ENCODE results near the gene SMCR8. TPM values are rescaled to one million over a fixed set of nuclear protein-coding genes. Genes with fewer than 3 reads are reported as not detected.

Gene SMCR8
- total and polyA plus RNA-seq, 10 of the 15 experiments (the other 5 are each of a cell fraction or from before 2014, with no cell fraction given): 0.52 to 16.4 (median 8.0) TPM

DNA sequence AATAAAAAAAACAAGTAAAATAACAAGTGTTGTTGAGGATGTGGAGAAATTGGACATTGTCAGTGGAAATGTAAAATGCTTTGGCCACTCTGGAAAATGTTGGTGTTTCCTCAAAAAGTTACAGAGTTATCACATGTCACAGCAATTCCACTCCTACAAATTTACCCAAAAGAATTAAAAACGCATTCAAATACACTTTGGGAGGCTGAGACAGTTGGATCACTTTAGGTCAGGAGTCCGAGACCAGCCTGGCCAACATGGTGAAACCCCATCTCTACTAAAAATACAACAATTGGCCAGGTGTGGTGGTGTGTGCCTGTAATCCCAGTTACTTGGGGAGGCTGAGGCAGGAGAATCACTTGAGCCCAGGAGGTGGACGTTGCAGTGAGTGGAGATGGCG is 5.9 kb upstream of the SMCR8 start:
- H3K4me2 ChIP-seq (ENCODE audit: control insufficient read depth, insufficient read depth): no peak overlapping the region
- peaks cover 31% of the 10 kb centered on the region for H3K79me2 ChIP-seq (ENCODE audit: control insufficient read depth, insufficient read depth, low read length)
- 96% methylated on average over 4 of the region's 4 CpGs for WGBS (ENCODE audit: insufficient coverage, insufficient replicate concordance, low lambda C conversion rate, missing lambda C conversion rate)
- no peak overlapping the region for H3K9ac ChIP-seq (ENCODE audit: control insufficient read depth, insufficient read depth, low read length)
- ATAC-seq (no peak), FAIRE-seq (no peak), DNase-seq (ENCODE audit: low read depth, low spot score) (no peak)
- H3K9me3 ChIP-seq (replicated peaks; ENCODE audit: control insufficient read depth, insufficient read depth, low read length): no peaks in the 10 kb centered on the region
- ChIA-PET POLR2A (no interaction called here), RAD21 (ENCODE audit: unreplicated experiment) (no interaction called here), SMC1A (ENCODE audit: uncharacterized antibody, unreplicated experiment) (no interaction called here), CTCF (no interaction called here)
- H3K4me3 ChIP-seq: no peak overlapping the region
- intact Hi-C loops (cut with micrococcal nuclease; ENCODE audit: unreplicated experiment) (no loop called here), in situ Hi-C loops (cut with MboI) (loop anchor here (5.0 kb wide), 1 partner anchor 48 kb away; no protein-coding TSS in a partner anchor)
- no peaks in the 10 kb centered on the region for H4K20me1 ChIP-seq (ENCODE audit: control insufficient read depth, insufficient read depth)
- H2AFZ ChIP-seq (ENCODE audit: control insufficient read depth, low read depth, low read length): no peak overlapping the region
- no peaks in the 10 kb centered on the region for H3K4me1 ChIP-seq (ENCODE audit: control insufficient read depth, insufficient read depth, low read length)
- H3K27me3 ChIP-seq (replicated peaks in 1 of 2; ENCODE audit: control insufficient read depth in 2 of 2, insufficient read depth in 2 of 2, low read length in 1 of 2): no peaks in the 10 kb centered on the region
- peaks cover 2 to 27% of the 10 kb centered on the region in 2 experiments for H3K36me3 ChIP-seq (ENCODE audit: control insufficient read depth in 2 of 2, insufficient read depth in 2 of 2, low read length in 1 of 2)
- no peak overlapping the region for H3K27ac ChIP-seq (ENCODE audit: control insufficient read depth, insufficient read depth)
- BruUV-seq (replicated peaks): no TSS peak
- TF ChIP-seq EZH2 (IDR thresholded peaks at IDR 0.05; ENCODE audit: borderline replicate concordance, control insufficient read depth, low read depth, low read length) (no peak), CEBPB (IDR thresholded peaks at IDR 0.05; ENCODE audit: borderline replicate concordance in 1 of 2, low read depth in 2 of 2, low read length in 2 of 2) (no peak), GATAD2B (conservative IDR thresholded peaks at IDR 0.05; ENCODE audit: low read depth) (no peak), HDGF (IDR thresholded peaks at IDR 0.05) (no peak), NFYB (IDR thresholded peaks at IDR 0.05; ENCODE audit: insufficient read depth, low read depth, low read length) (no peak), CHD1 (IDR thresholded peaks at IDR 0.05; ENCODE audit: low read depth, low read length) (no peak), IRF4 (IDR thresholded peaks at IDR 0.05; ENCODE audit: low read depth, low read length) (no peak), CBX5 (IDR thresholded peaks at IDR 0.05; ENCODE audit: low read depth) (no peak), POLR2AphosphoS5 (IDR thresholded peaks at IDR 0.05; ENCODE audit: low read length) (no peak), ZSCAN29 (IDR thresholded peaks at IDR 0.05) (no peak), RBBP5 (conservative IDR thresholded peaks at IDR 0.05) (no peak), LARP7 (IDR thresholded peaks at IDR 0.05) (no peak)
- TF ChIP-seq, protein P1, sequence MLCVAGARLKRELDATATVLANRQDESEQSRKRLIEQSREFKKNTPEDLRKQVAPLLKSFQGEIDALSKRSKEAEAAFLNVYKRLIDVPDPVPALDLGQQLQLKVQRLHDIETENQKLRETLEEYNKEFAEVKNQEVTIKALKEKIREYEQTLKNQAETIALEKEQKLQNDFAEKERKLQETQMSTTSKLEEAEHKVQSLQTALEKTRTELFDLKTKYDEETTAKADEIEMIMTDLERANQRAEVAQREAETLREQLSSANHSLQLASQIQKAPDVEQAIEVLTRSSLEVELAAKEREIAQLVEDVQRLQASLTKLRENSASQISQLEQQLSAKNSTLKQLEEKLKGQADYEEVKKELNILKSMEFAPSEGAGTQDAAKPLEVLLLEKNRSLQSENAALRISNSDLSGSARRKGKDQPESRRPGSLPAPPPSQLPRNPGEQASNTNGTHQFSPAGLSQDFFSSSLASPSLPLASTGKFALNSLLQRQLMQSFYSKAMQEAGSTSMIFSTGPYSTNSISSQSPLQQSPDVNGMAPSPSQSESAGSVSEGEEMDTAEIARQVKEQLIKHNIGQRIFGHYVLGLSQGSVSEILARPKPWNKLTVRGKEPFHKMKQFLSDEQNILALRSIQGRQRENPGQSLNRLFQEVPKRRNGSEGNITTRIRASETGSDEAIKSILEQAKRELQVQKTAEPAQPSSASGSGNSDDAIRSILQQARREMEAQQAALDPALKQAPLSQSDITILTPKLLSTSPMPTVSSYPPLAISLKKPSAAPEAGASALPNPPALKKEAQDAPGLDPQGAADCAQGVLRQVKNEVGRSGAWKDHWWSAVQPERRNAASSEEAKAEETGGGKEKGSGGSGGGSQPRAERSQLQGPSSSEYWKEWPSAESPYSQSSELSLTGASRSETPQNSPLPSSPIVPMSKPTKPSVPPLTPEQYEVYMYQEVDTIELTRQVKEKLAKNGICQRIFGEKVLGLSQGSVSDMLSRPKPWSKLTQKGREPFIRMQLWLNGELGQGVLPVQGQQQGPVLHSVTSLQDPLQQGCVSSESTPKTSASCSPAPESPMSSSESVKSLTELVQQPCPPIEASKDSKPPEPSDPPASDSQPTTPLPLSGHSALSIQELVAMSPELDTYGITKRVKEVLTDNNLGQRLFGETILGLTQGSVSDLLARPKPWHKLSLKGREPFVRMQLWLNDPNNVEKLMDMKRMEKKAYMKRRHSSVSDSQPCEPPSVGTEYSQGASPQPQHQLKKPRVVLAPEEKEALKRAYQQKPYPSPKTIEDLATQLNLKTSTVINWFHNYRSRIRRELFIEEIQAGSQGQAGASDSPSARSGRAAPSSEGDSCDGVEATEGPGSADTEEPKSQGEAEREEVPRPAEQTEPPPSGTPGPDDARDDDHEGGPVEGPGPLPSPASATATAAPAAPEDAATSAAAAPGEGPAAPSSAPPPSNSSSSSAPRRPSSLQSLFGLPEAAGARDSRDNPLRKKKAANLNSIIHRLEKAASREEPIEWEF (IDR thresholded peaks at IDR 0.05; ENCODE audit: insufficient replicate concordance, low read depth, low read length): no peak
- TF ChIP-seq, protein P2, sequence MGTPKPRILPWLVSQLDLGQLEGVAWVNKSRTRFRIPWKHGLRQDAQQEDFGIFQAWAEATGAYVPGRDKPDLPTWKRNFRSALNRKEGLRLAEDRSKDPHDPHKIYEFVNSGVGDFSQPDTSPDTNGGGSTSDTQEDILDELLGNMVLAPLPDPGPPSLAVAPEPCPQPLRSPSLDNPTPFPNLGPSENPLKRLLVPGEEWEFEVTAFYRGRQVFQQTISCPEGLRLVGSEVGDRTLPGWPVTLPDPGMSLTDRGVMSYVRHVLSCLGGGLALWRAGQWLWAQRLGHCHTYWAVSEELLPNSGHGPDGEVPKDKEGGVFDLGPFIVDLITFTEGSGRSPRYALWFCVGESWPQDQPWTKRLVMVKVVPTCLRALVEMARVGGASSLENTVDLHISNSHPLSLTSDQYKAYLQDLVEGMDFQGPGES (IDR thresholded peaks at IDR 0.05): no peak
- TF ChIP-seq, protein P3, sequence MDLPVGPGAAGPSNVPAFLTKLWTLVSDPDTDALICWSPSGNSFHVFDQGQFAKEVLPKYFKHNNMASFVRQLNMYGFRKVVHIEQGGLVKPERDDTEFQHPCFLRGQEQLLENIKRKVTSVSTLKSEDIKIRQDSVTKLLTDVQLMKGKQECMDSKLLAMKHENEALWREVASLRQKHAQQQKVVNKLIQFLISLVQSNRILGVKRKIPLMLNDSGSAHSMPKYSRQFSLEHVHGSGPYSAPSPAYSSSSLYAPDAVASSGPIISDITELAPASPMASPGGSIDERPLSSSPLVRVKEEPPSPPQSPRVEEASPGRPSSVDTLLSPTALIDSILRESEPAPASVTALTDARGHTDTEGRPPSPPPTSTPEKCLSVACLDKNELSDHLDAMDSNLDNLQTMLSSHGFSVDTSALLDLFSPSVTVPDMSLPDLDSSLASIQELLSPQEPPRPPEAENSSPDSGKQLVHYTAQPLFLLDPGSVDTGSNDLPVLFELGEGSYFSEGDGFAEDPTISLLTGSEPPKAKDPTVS (IDR thresholded peaks at IDR 0.05; ENCODE audit: low read depth, low read length): no peak
